ENCODE data around the gene SLC25A13.

GRCh38 chr7:96088579-96088978 is 233.3 kb downstream of the SLC25A13 start:
- TF ChIP-seq HDAC2 (IDR thresholded peaks at IDR 0.05; ENCODE audit: borderline replicate concordance in 1 of 2, low read depth in 2 of 2, low read length in 2 of 2) (no peak), CTCF (IDR thresholded peaks at IDR 0.05; ENCODE audit: control extremely low read depth in 1 of 3, insufficient read depth in 1 of 3, low read depth in 1 of 3, low read length in 3 of 3) (no peak)

All from H1 (cell line).